HEK293 (cell line): Measurements from ENCODE around the gene SOHLH2.

Experiments used
- GLIS1 ChIP-seq: fragments of 450-650 bp; formaldehyde crosslinking; IDR thresholded peaks from 2 replicates; pipeline ENCODE4 v1.5.1; 2016; ENCODE audit warnings: missing biosample characterization, missing genetic modification characterization
- GLIS2 ChIP-seq: fragments of 450-650 bp; formaldehyde crosslinking; IDR thresholded peaks from 2 replicates; pipeline ENCODE4 v1.5.1; 2016; ENCODE audit warnings: missing biosample characterization, missing genetic modification characterization
- MEIS1 ChIP-seq: sonication (generic); formaldehyde crosslinking; IDR thresholded peaks from 2 replicates; pipeline ENCODE4 v1.8.1; 2022; ENCODE audit warnings: missing genetic modification reagents, mild to moderate bottlenecking, borderline replicate concordance
- SCRT1 ChIP-seq: fragments of 450-650 bp; formaldehyde crosslinking; IDR thresholded peaks from 2 replicates; pipeline ENCODE4 v1.5.1; 2016; ENCODE audit warnings: missing biosample characterization, missing genetic modification characterization, borderline replicate concordance
- ZBTB17 ChIP-seq: fragments of 450-650 bp; formaldehyde crosslinking; IDR thresholded peaks from 2 replicates; pipeline ENCODE4 v1.5.1; 2016; ENCODE audit warnings: missing biosample characterization, missing genetic modification characterization
- ZBTB21 ChIP-seq: fragments of 450-650 bp; formaldehyde crosslinking; IDR thresholded peaks from 2 replicates; pipeline ENCODE4 v1.5.1; 2017; ENCODE audit warnings: missing biosample characterization, missing genetic modification characterization
- ZFP37 ChIP-seq: fragments of 450-650 bp; formaldehyde crosslinking; IDR thresholded peaks from 2 replicates; pipeline ENCODE4 v1.5.1; 2016; ENCODE audit warnings: missing biosample characterization, missing genetic modification characterization
- ZFP69B ChIP-seq: fragments of 450-650 bp; formaldehyde crosslinking; IDR thresholded peaks from 2 replicates; pipeline ENCODE4 v1.5.1; 2016; ENCODE audit warnings: missing biosample characterization, missing genetic modification characterization
- ZIC2 ChIP-seq: fragments of 450-650 bp; formaldehyde crosslinking; IDR thresholded peaks from 2 replicates; pipeline ENCODE4 v1.5.1; 2016; ENCODE audit warnings: missing biosample characterization, missing genetic modification characterization
- ZNF112 ChIP-seq: fragments of 450-650 bp; formaldehyde crosslinking; IDR thresholded peaks from 2 replicates; pipeline ENCODE4 v1.5.0; 2017; ENCODE audit warnings: missing biosample characterization, missing genetic modification characterization
- ZNF114 ChIP-seq: fragments of 450-650 bp; formaldehyde crosslinking; IDR thresholded peaks from 2 replicates; pipeline ENCODE4 v1.5.0; 2017; ENCODE audit warnings: missing biosample characterization, missing genetic modification characterization
- ZNF133 ChIP-seq: fragments of 450-650 bp; formaldehyde crosslinking; IDR thresholded peaks from 2 replicates; pipeline ENCODE4 v1.5.1; 2016; ENCODE audit warnings: missing biosample characterization, missing genetic modification characterization
- ZNF140 ChIP-seq: fragments of 450-650 bp; formaldehyde crosslinking; IDR thresholded peaks from 2 replicates; pipeline ENCODE4 v1.5.1; 2016; ENCODE audit warnings: missing biosample characterization, missing genetic modification characterization
- ZNF157 ChIP-seq: fragments of 450-650 bp; formaldehyde crosslinking; IDR thresholded peaks from 2 replicates; pipeline ENCODE4 v1.5.1; 2016; ENCODE audit warnings: missing biosample characterization, missing genetic modification characterization
- ZNF223 ChIP-seq: fragments of 450-650 bp; formaldehyde crosslinking; IDR thresholded peaks from 2 replicates; pipeline ENCODE4 v1.5.1; 2016; ENCODE audit warnings: missing biosample characterization, missing genetic modification characterization
- ZNF266 ChIP-seq: fragments of 450-650 bp; formaldehyde crosslinking; IDR thresholded peaks from 2 replicates; pipeline ENCODE4 v1.5.1; 2016; ENCODE audit warnings: missing biosample characterization, missing genetic modification characterization, low read depth
- ZNF311 ChIP-seq: fragments of 450-650 bp; formaldehyde crosslinking; IDR thresholded peaks from 2 replicates; pipeline ENCODE4 v1.5.1; 2017; ENCODE audit warnings: missing biosample characterization, missing genetic modification characterization, borderline replicate concordance
- ZNF335 ChIP-seq: fragments of 450-650 bp; formaldehyde crosslinking; conservative IDR thresholded peaks from 2 replicates; pipeline ENCODE4 v1.5.1; 2016; ENCODE audit warnings: missing biosample characterization, missing genetic modification characterization
- ZNF433 ChIP-seq: fragments of 450-650 bp; formaldehyde crosslinking; IDR thresholded peaks from 2 replicates; pipeline ENCODE4 v1.5.1; 2016; ENCODE audit warnings: missing biosample characterization, missing genetic modification characterization, low read depth
- ZNF48 ChIP-seq: fragments of 450-650 bp; formaldehyde crosslinking; IDR thresholded peaks from 2 replicates; pipeline ENCODE4 v1.5.1; 2016; ENCODE audit warnings: missing biosample characterization, missing genetic modification characterization
- ZNF501 ChIP-seq: fragments of 450-650 bp; formaldehyde crosslinking; IDR thresholded peaks from 2 replicates; pipeline ENCODE4 v1.5.1; 2016; ENCODE audit warnings: missing biosample characterization, missing genetic modification characterization
- ZNF529 ChIP-seq: fragments of 450-650 bp; formaldehyde crosslinking; IDR thresholded peaks from 2 replicates; pipeline ENCODE4 v1.5.1; 2017; ENCODE audit warnings: missing genetic modification characterization, missing biosample characterization; ENCODE audit not compliant: insufficient replicate concordance
- ZNF544 ChIP-seq: fragments of 450-650 bp; formaldehyde crosslinking; IDR thresholded peaks from 2 replicates; pipeline ENCODE4 v1.5.0; 2017; ENCODE audit warnings: missing biosample characterization, missing genetic modification characterization
- ZNF548 ChIP-seq: fragments of 450-650 bp; formaldehyde crosslinking; IDR thresholded peaks from 2 replicates; pipeline ENCODE4 v1.5.1; 2016; ENCODE audit warnings: missing biosample characterization, missing genetic modification characterization
- ZNF555 ChIP-seq: fragments of 450-650 bp; formaldehyde crosslinking; conservative IDR thresholded peaks from 2 replicates; pipeline ENCODE4 v1.5.1; 2017; ENCODE audit warnings: missing biosample characterization, mild to moderate bottlenecking, missing genetic modification characterization, inconsistent platforms
- ZNF561 ChIP-seq: fragments of 450-650 bp; IDR thresholded peaks from 2 replicates; pipeline ENCODE4 v1.5.1; 2018; ENCODE audit warnings: missing biosample characterization, missing genetic modification characterization, borderline replicate concordance
- ZNF571 ChIP-seq: fragments of 450-650 bp; formaldehyde crosslinking; IDR thresholded peaks from 2 replicates; pipeline ENCODE4 v1.5.0; 2017; ENCODE audit warnings: missing biosample characterization, missing genetic modification characterization
- ZNF776 ChIP-seq: fragments of 450-650 bp; formaldehyde crosslinking; IDR thresholded peaks from 2 replicates; pipeline ENCODE4 v1.5.0; 2017; ENCODE audit warnings: missing biosample characterization, missing genetic modification characterization, borderline replicate concordance
- ZNF792 ChIP-seq: fragments of 450-650 bp; formaldehyde crosslinking; IDR thresholded peaks from 2 replicates; pipeline ENCODE4 v1.5.1; 2016; ENCODE audit warnings: missing biosample characterization, missing genetic modification characterization
- ZSCAN16 ChIP-seq: fragments of 450-650 bp; formaldehyde crosslinking; IDR thresholded peaks from 2 replicates; pipeline ENCODE4 v1.5.1; 2016; ENCODE audit warnings: missing biosample characterization, missing genetic modification characterization
- ZSCAN23 ChIP-seq: fragments of 450-650 bp; formaldehyde crosslinking; IDR thresholded peaks from 2 replicates; pipeline ENCODE4 v1.5.1; 2016; ENCODE audit warnings: missing biosample characterization, missing genetic modification characterization
- TF ChIP-seq, protein P1 (sequence below): fragments of 450-650 bp; formaldehyde crosslinking; IDR thresholded peaks from 2 replicates; pipeline ENCODE4 v1.5.1; 2016; ENCODE audit warnings: missing biosample characterization, missing genetic modification characterization
- TF ChIP-seq, protein P2 (sequence below): fragments of 450-650 bp; formaldehyde crosslinking; optimal IDR thresholded peaks from 2 replicates; pipeline ENCODE3; 2016; ENCODE audit warnings: missing biosample characterization, mild to moderate bottlenecking, missing genetic modification characterization
- TF ChIP-seq, protein P3 (sequence below): fragments of 450-650 bp; formaldehyde crosslinking; IDR thresholded peaks from 2 replicates; pipeline ENCODE4 v1.5.1; 2017; ENCODE audit warnings: missing biosample characterization, mild to moderate bottlenecking, missing genetic modification characterization, moderate library complexity

The SOHLH2 gene

DNA sequence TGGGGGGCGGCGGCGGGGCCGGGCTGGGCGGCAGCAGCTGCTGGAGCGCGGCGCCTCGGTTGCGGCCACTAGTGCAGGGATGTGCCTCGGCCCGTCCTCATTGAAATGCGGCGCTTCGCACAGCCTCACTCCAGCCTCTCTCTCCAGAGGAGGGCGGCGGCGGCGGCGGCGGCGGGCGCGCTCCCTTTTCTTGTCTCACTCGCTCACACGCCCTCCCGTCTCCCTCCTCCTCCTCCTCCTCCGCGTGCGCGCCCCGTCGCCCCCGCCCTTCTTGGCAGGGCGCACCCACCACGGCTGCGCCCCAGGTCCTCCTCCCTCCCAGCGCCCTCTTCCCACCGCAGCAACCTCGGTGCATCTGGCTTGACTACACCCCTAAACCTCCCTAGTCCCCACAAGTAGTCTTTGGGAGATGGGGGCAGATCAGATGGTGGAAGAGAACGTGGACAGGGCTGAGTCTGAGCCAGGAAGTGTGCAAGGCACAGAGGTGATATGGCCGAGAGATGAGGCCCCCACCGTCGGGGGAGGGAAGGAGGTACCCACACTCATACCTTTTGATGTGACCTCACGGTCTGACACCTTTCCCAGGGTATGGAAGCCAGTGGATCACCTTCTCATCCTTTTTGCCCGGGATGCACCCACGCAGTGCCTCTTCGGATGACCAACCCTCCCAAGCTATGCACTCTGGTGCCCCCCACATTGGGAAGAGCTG is 83.0 kb downstream of the SOHLH2 start, which contains the start of gene DCLK1 (continued):
- TF ChIP-seq ZSCAN16 (tag by site-specific recombination) (no peak), GLIS2 (peak; percentile 46), ZFP69B (no peak), ZNF133 (tag by site-specific recombination) (no peak), ZBTB21 (tag by site-specific recombination) (no peak), ZNF529 (tag by site-specific recombination) (no peak), ZNF561 (peak; percentile 92), ZNF223 (tag by site-specific recombination) (no peak), GLIS1 (no peak), ZFP37 (tag by site-specific recombination) (no peak), ZNF571 (tag by site-specific recombination) (no peak), ZNF548 (tag by site-specific recombination) (no peak), ZIC2 (peak; percentile 23; the same call in 1 of the 2 replicates), ZNF266 (no peak), ZNF792 (tag by site-specific recombination) (no peak), ZNF112 (no peak), ZNF433 (tag by site-specific recombination) (no peak), ZNF114 (no peak), ZBTB17 (tag by site-specific recombination) (peak; percentile 46), ZNF157 (tag by site-specific recombination) (no peak), MEIS1 (CRISPR knock-in tag) (no peak), SCRT1 (tag by site-specific recombination) (no peak), ZNF140 (tag by site-specific recombination) (no peak), ZNF311 (tag by site-specific recombination) (no peak), ZNF48 (no peak), ZNF335 (tag by site-specific recombination) (peak; percentile 25; the same call in 1 of the 2 replicates), ZNF544 (tag by site-specific recombination) (no peak), ZNF776 (tag by site-specific recombination) (no peak), ZSCAN23 (tag by site-specific recombination) (no peak), ZNF555 (tag by site-specific recombination) (no peak), ZNF501 (peak; percentile 69; the same call in 1 of the 2 replicates)
- TF ChIP-seq, protein P1, sequence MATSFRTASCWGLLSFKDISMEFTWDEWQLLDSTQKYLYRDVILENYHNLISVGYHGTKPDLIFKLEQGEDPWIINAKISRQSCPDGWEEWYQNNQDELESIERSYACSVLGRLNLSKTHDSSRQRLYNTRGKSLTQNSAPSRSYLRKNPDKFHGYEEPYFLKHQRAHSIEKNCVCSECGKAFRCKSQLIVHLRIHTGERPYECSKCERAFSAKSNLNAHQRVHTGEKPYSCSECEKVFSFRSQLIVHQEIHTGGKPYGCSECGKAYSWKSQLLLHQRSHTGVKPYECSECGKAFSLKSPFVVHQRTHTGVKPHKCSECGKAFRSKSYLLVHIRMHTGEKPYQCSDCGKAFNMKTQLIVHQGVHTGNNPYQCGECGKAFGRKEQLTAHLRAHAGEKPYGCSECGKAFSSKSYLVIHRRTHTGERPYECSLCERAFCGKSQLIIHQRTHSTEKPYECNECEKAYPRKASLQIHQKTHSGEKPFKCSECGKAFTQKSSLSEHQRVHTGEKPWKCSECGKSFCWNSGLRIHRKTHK, result no peak
- TF ChIP-seq, protein P2, sequence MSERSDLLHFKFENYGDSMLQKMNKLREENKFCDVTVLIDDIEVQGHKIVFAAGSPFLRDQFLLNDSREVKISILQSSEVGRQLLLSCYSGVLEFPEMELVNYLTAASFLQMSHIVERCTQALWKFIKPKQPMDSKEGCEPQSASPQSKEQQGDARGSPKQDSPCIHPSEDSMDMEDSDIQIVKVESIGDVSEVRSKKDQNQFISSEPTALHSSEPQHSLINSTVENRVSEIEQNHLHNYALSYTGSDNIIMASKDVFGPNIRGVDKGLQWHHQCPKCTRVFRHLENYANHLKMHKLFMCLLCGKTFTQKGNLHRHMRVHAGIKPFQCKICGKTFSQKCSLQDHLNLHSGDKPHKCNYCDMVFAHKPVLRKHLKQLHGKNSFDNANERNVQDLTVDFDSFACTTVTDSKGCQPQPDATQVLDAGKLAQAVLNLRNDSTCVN (tag by site-specific recombination), result peak; percentile 93
- TF ChIP-seq, protein P3, sequence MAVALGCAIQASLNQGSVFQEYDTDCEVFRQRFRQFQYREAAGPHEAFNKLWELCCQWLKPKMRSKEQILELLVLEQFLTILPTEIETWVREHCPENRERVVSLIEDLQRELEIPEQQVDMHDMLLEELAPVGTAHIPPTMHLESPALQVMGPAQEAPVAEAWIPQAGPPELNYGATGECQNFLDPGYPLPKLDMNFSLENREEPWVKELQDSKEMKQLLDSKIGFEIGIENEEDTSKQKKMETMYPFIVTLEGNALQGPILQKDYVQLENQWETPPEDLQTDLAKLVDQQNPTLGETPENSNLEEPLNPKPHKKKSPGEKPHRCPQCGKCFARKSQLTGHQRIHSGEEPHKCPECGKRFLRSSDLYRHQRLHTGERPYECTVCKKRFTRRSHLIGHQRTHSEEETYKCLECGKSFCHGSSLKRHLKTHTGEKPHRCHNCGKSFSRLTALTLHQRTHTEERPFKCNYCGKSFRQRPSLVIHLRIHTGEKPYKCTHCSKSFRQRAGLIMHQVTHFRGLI (tag by site-specific recombination), result no peak; the same call in 1 of the 2 replicates
